ENCODE results near the gene ATP11A. TPM values are rescaled to one million over a fixed set of nuclear protein-coding genes. Genes with fewer than 3 reads are reported as not detected.

The ATP11A gene
- total and polyA plus RNA-seq, 10 of the 15 experiments (the other 5 are each of a cell fraction or from before 2014, with no cell fraction given): 1.4 to 69.6 (median 14.4) TPM

- 48% methylated on average over 2 of the region's 2 CpGs for WGBS (ENCODE audit: insufficient coverage, insufficient replicate concordance, low lambda C conversion rate, missing lambda C conversion rate)
- in situ Hi-C loops (cut with MboI): no loop called here
- H3K36me3 ChIP-seq (ENCODE audit: control insufficient read depth in 2 of 2, insufficient read depth in 2 of 2, low read length in 1 of 2): no peaks in the 10 kb centered on the region
- ATAC-seq: no peak
- FAIRE-seq: no peak
- POLR2A ChIA-PET: no interaction called here
- BruUV-seq (replicated peaks): no TSS peak
- no peaks in the 10 kb centered on the region for H4K20me1 ChIP-seq (ENCODE audit: control insufficient read depth, insufficient read depth)
- no peaks in the 10 kb centered on the region for H3K79me2 ChIP-seq (ENCODE audit: control insufficient read depth, insufficient read depth, low read length)
- H3K4me2 ChIP-seq (ENCODE audit: control insufficient read depth, insufficient read depth): no peak overlapping the region
- H3K27me3 ChIP-seq (replicated peaks in 1 of 2; ENCODE audit: control insufficient read depth in 2 of 2, insufficient read depth in 2 of 2, low read length in 1 of 2): no peaks in the 10 kb centered on the region
- no peak overlapping the region for H2AFZ ChIP-seq (ENCODE audit: control insufficient read depth, low read depth, low read length)
- SMC1A ChIA-PET (ENCODE audit: uncharacterized antibody, unreplicated experiment): no interaction called here
- no peak overlapping the region for H3K9ac ChIP-seq (ENCODE audit: control insufficient read depth, insufficient read depth, low read length)
- TF ChIP-seq LARP7 (IDR thresholded peaks at IDR 0.05) (no peak), ATF3 (IDR thresholded peaks at IDR 0.05; ENCODE audit: borderline replicate concordance, extremely low read depth, low read depth, low read length) (no peak), TAF1 (IDR thresholded peaks at IDR 0.05; ENCODE audit: borderline replicate concordance, low read depth, low read length) (no peak), EP300 (IDR thresholded peaks at IDR 0.05; ENCODE audit: borderline replicate concordance in 1 of 2, control insufficient read depth in 1 of 2, low read depth in 2 of 2, low read length in 2 of 2) (no peak), TCF7 (IDR thresholded peaks at IDR 0.05; ENCODE audit: borderline replicate concordance) (no peak), RFX5 (IDR thresholded peaks at IDR 0.05; ENCODE audit: low read depth, low read length) (no peak), HCFC1 (IDR thresholded peaks at IDR 0.05; ENCODE audit: low read length) (no peak), IKZF2 (IDR thresholded peaks at IDR 0.05) (no peak), BACH1 (IDR thresholded peaks at IDR 0.05; ENCODE audit: borderline replicate concordance) (no peak), MTA2 (IDR thresholded peaks at IDR 0.05; ENCODE audit: low read depth) (no peak), SREBF2 (IDR thresholded peaks at IDR 0.05; ENCODE audit: low read length) (no peak), NR2C1 (IDR thresholded peaks at IDR 0.05) (no peak), SKIL (IDR thresholded peaks at IDR 0.05; ENCODE audit: low read depth, poor library complexity, severe bottlenecking) (no peak), CBFB (IDR thresholded peaks at IDR 0.05; ENCODE audit: low read depth) (no peak), YY1 (IDR thresholded peaks at IDR 0.05; ENCODE audit: low read depth, low read length) (no peak), KDM1A (IDR thresholded peaks at IDR 0.05; ENCODE audit: borderline replicate concordance) (no peak)
- no peaks in the 10 kb centered on the region for H3K4me1 ChIP-seq (ENCODE audit: control insufficient read depth, insufficient read depth, low read length)
- CTCF ChIA-PET: no interaction called here
- H3K4me3 ChIP-seq: no peak overlapping the region
- no peak for DNase-seq (ENCODE audit: low read depth, low spot score)
- no peak overlapping the region for H3K27ac ChIP-seq (ENCODE audit: control insufficient read depth, insufficient read depth)
- H3K9me3 ChIP-seq (replicated peaks; ENCODE audit: control insufficient read depth, insufficient read depth, low read length): no peaks in the 10 kb centered on the region; the same call in 2 of the 3 replicates
- intact Hi-C loops (cut with micrococcal nuclease; ENCODE audit: unreplicated experiment): no loop called here
- RAD21 ChIA-PET (ENCODE audit: unreplicated experiment): no interaction called here
These were observed 28.5 kb upstream of the ATP11A start for GRCh38 chr13:112661291-112661690.

All from GM12878 (cell line).